ENCODE results near the gene RELCH. TPM values are rescaled to one million over a fixed set of nuclear protein-coding genes. Genes with fewer than 3 reads are reported as not detected.

The RELCH gene
- total RNA-seq, 1 donor from 2014 or later, result 33.6 TPM

GRCh38 chr18:62214790-62215189 lies 27.7 kb downstream of the RELCH start:
- no peak overlapping the region for H3K4me3 Mint-ChIP-seq

GRCh38 chr18:62224229-62224628 lies 37.2 kb downstream of the RELCH start:
- DNase-seq (ENCODE audit: low spot score in 2 of 2, unreplicated experiment in 2 of 2), result no peak
- Mint-ChIP-seq H3K9me3 (peaks cover 20% of the 10 kb centered on the region), H3K4me3 (no peak overlapping the region), H3K27me3 (ENCODE audit: low read depth) (no peaks in the 10 kb centered on the region), H3K27ac (no peak overlapping the region), H3K4me1 (no peaks in the 10 kb centered on the region), H3K36me3 (peaks cover 37% of the 10 kb centered on the region)
- TF ChIP-seq, protein P1, sequence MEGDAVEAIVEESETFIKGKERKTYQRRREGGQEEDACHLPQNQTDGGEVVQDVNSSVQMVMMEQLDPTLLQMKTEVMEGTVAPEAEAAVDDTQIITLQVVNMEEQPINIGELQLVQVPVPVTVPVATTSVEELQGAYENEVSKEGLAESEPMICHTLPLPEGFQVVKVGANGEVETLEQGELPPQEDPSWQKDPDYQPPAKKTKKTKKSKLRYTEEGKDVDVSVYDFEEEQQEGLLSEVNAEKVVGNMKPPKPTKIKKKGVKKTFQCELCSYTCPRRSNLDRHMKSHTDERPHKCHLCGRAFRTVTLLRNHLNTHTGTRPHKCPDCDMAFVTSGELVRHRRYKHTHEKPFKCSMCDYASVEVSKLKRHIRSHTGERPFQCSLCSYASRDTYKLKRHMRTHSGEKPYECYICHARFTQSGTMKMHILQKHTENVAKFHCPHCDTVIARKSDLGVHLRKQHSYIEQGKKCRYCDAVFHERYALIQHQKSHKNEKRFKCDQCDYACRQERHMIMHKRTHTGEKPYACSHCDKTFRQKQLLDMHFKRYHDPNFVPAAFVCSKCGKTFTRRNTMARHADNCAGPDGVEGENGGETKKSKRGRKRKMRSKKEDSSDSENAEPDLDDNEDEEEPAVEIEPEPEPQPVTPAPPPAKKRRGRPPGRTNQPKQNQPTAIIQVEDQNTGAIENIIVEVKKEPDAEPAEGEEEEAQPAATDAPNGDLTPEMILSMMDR (IDR thresholded peaks at IDR 0.05; ENCODE audit: unreplicated experiment), result no peak

More at GRCh38 chr18:62214790-62215189, 27.7 kb downstream of the RELCH start:
- Mint-ChIP-seq H3K27ac (no peak overlapping the region), H3K9me3 (peaks cover 9% of the 10 kb centered on the region), H3K27me3 (ENCODE audit: low read depth) (no peaks in the 10 kb centered on the region), H3K4me1 (peaks cover 4% of the 10 kb centered on the region), H3K36me3 (peaks cover 26% of the 10 kb centered on the region)
- no peak for DNase-seq (ENCODE audit: low spot score in 2 of 2, unreplicated experiment in 2 of 2)
- TF ChIP-seq, protein P1 (IDR thresholded peaks at IDR 0.05; ENCODE audit: unreplicated experiment), result no peak

DNA sequence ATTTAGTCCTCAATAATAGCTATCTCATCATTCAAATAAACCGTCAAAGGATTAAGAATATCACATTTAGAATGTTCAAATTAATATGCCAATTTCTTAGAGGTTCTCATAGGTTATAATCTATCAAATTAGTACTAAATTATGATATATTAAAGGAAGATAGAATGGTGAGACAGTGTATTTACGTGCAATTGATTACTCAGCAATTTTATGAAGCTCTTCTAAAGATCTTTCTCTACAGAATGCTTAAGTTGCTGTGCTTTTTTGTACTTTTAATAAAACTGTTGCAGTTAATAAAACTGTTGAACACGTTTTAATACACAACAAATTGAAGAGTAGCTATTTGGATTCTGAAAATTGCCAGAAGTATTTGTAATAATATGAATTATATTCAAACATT lies 39.0 kb downstream of the RELCH start:
- Mint-ChIP-seq H3K4me3 (no peak overlapping the region), H3K27me3 (ENCODE audit: low read depth) (no peaks in the 10 kb centered on the region), H3K36me3 (peaks cover 39% of the 10 kb centered on the region), H3K27ac (no peak overlapping the region), H3K4me1 (no peaks in the 10 kb centered on the region), H3K9me3 (peaks cover 20% of the 10 kb centered on the region)
- no peak for DNase-seq (ENCODE audit: low spot score in 2 of 2, unreplicated experiment in 2 of 2)
- TF ChIP-seq, protein P1 (IDR thresholded peaks at IDR 0.05; ENCODE audit: unreplicated experiment), result no peak

- Mint-ChIP-seq H3K4me1 (no peaks in the 10 kb centered on the region), H3K4me3 (no peak overlapping the region), H3K27me3 (ENCODE audit: low read depth) (no peaks in the 10 kb centered on the region), H3K9me3 (peaks cover 34% of the 10 kb centered on the region), H3K36me3 (peaks cover 44% of the 10 kb centered on the region), H3K27ac (no peak overlapping the region)
- TF ChIP-seq, protein P1 (IDR thresholded peaks at IDR 0.05; ENCODE audit: unreplicated experiment), result no peak
- no peak for DNase-seq (ENCODE audit: low spot score in 2 of 2, unreplicated experiment in 2 of 2)
Observed at GRCh38 chr18:62236252-62236651, 49.2 kb downstream of the RELCH start.

DNA sequence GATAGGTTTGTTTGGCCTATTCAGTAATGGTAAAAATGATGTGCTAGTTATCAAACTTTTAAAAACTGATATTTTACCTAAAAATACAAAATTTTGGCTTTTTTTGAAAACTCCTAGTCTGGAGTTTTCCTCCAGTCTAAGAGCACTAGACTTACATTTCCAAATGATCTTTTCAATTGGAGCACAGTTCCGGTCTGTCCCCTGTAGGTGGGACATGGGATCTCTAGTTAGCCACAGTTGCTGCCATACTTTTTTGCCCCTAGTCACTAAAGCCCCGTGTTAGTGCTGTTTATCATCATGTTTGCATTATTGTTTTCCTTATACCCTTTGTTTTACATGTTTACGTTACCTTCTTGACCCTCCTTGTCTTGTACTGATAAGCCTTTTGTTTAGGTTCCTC lies 52.4 kb downstream of the RELCH start:
- TF ChIP-seq, protein P1 (IDR thresholded peaks at IDR 0.05; ENCODE audit: unreplicated experiment), result no peak
- no peaks in the 10 kb centered on the region for H3K27me3 Mint-ChIP-seq (ENCODE audit: low read depth)
- H3K27ac Mint-ChIP-seq, result no peak overlapping the region
- H3K4me1 Mint-ChIP-seq, result no peaks in the 10 kb centered on the region
- peaks cover 34% of the 10 kb centered on the region for H3K9me3 Mint-ChIP-seq
- DNase-seq (ENCODE audit: low spot score in 2 of 2, unreplicated experiment in 2 of 2), result no peak
- H3K4me3 Mint-ChIP-seq, result no peak overlapping the region
- peaks cover 45% of the 10 kb centered on the region for H3K36me3 Mint-ChIP-seq

- Mint-ChIP-seq H3K4me1 (no peaks in the 10 kb centered on the region), H3K9me3 (peaks cover 9% of the 10 kb centered on the region), H3K4me3 (no peak overlapping the region), H3K27me3 (ENCODE audit: low read depth) (no peaks in the 10 kb centered on the region), H3K36me3 (peaks cover 24% of the 10 kb centered on the region), H3K27ac (no peak overlapping the region)
- no peak for DNase-seq (ENCODE audit: low spot score in 2 of 2, unreplicated experiment in 2 of 2)
- TF ChIP-seq, protein P1 (IDR thresholded peaks at IDR 0.05; ENCODE audit: unreplicated experiment), result no peak
Observed at GRCh38 chr18:62242955-62243354, 55.9 kb downstream of the RELCH start.
